ENCODE results near the gene CLMN. TPM values are rescaled to one million over a fixed set of nuclear protein-coding genes. Genes with fewer than 3 reads are reported as not detected.

CLMN gene
- total and polyA plus RNA-seq, 2 of the 8 experiments (the other 6 are each of a cell fraction or from before 2014, with no cell fraction given), result 1.6 to 8.2 TPM

GRCh38 chr14:95244587-95244986 is 75.1 kb downstream of the CLMN start:
- Histone ChIP-seq H3K4ac (replicated peaks; ENCODE audit: insufficient read length, low read depth, low read length) (no peak overlapping the region), H2BK12ac (ENCODE audit: low read depth, low read length) (no peak overlapping the region), H3K9ac (replicated peaks in 1 of 4; ENCODE audit: extremely low read depth in 1 of 4, low read depth in 3 of 4, low read length in 3 of 4) (no peak overlapping the region), H2BK120ac (replicated peaks; ENCODE audit: low read depth, low read length) (no peak overlapping the region), H3K23ac (ENCODE audit: insufficient read length) (no peak overlapping the region), H3K14ac (ENCODE audit: insufficient read length) (no peak overlapping the region), H3K23me2 (ENCODE audit: low read depth, low read length) (peaks cover 7% of the 10 kb centered on the region; the same call in 1 of the 2 replicates), H3K4me3 (ENCODE audit: extremely low read depth in 1 of 4, insufficient read depth in 2 of 4, low read depth in 3 of 4, low read length in 4 of 4) (no peak overlapping the region), H2BK15ac (ENCODE audit: low read length) (no peak overlapping the region), H3K36me3 (ENCODE audit: control insufficient read depth in 2 of 4, insufficient read depth in 4 of 4, low read length in 3 of 4) (no peaks in the 10 kb centered on the region), H3K56ac (replicated peaks; ENCODE audit: insufficient read length, low read depth, low read length) (no peak overlapping the region), H3K4me1 (replicated peaks in 1 of 4; ENCODE audit: control insufficient read depth in 3 of 4, insufficient read depth in 4 of 4, low read length in 3 of 4) (peaks cover 0 to 5% (median 0%) of the 10 kb centered on the region in 4 experiments; a peak in 1 of 7 replicates), H4K20me1 (replicated peaks in 1 of 2; ENCODE audit: control insufficient read depth in 1 of 2, insufficient read depth in 2 of 2, low read length in 2 of 2) (no peaks in the 10 kb centered on the region), H2BK20ac (ENCODE audit: low read length) (no peak overlapping the region), H3K4me2 (ENCODE audit: insufficient read depth in 1 of 2, low read depth in 2 of 2, low read length in 2 of 2) (no peak overlapping the region), H4K91ac (replicated peaks; ENCODE audit: insufficient read length, low read length) (no peak overlapping the region), H3K18ac (ENCODE audit: extremely low read depth, low read length) (no peak overlapping the region), H2BK5ac (ENCODE audit: low read depth, low read length) (no peak overlapping the region), H3K27me3 (replicated peaks in 1 of 4; ENCODE audit: control insufficient read depth in 3 of 4, extremely low read depth in 1 of 4, insufficient read depth in 3 of 4, low read length in 3 of 4) (no peaks in the 10 kb centered on the region), H3K79me2 (ENCODE audit: control insufficient read depth in 1 of 2, insufficient read depth in 2 of 2, low read length in 2 of 2) (no peaks in the 10 kb centered on the region), H3K9me3 (ENCODE audit: insufficient read depth in 2 of 2, low read depth in 1 of 2, low read length in 1 of 2) (no peaks in the 10 kb centered on the region), H3K79me1 (ENCODE audit: low read depth, low read length) (no peaks in the 10 kb centered on the region), H2AK5ac (ENCODE audit: low read depth, low read length) (no peak overlapping the region), H2AFZ (ENCODE audit: low read length) (no peak overlapping the region), H3K27ac (ENCODE audit: low read depth, low read length) (no peak overlapping the region), H4K8ac (ENCODE audit: extremely low read depth, insufficient read depth, low read length) (no peak overlapping the region), H4K5ac (ENCODE audit: insufficient read length, low read depth, low read length) (no peak overlapping the region)
- ChIA-PET POLR2A (ENCODE audit: partially characterized antibody) (no interaction called here), CTCF (ENCODE audit: partially characterized antibody) (no interaction called here)
- FAIRE-seq, result no peak
- no peak for DNase-seq (ENCODE audit: low read depth in 1 of 2, low spot score in 2 of 2)
- 100% methylated on average over 3 of the region's 3 CpGs; no CpG with 5 or more reads in 1 of the 2 experiments for WGBS, 2 experiments (ENCODE audit: extremely low coverage in 1 of 2, insufficient coverage in 1 of 2, insufficient read length in 1 of 2, insufficient replicate concordance in 2 of 2, low coverage in 1 of 2, low lambda C conversion rate in 2 of 2, missing lambda C conversion rate in 1 of 2)
- TF ChIP-seq CEBPB (IDR thresholded peaks at IDR 0.05; ENCODE audit: low read depth, low read length) (no peak), CTCF (IDR thresholded peaks at IDR 0.05; ENCODE audit: control extremely low read depth in 1 of 3, insufficient read depth in 1 of 3, low read depth in 1 of 3, low read length in 3 of 3) (no peak), EZH2 (IDR thresholded peaks at IDR 0.05; ENCODE audit: low read depth, low read length, severe bottlenecking) (no peak), TAF1 (IDR thresholded peaks at IDR 0.05; ENCODE audit: low read depth, low read length) (no peak), NANOG (IDR thresholded peaks at IDR 0.05; ENCODE audit: insufficient read depth, low read depth, low read length, poor library complexity, severe bottlenecking) (no peak), POU5F1 (IDR thresholded peaks at IDR 0.05; ENCODE audit: low read depth, low read length) (no peak), SAP30 (IDR thresholded peaks at IDR 0.05; ENCODE audit: insufficient read depth, insufficient replicate concordance, low read length) (no peak), TAF7 (optimal IDR thresholded peaks at IDR 0.05; ENCODE audit: borderline replicate concordance, low read depth, low read length) (no peak), SIRT6 (IDR thresholded peaks at IDR 0.05; ENCODE audit: low read length) (no peak), TCF12 (IDR thresholded peaks at IDR 0.05; ENCODE audit: low read depth, low read length) (no peak)

All from H1 (cell line).